Measurements from ENCODE around the gene EPB41.
A peak's percentile ranks its signal among the peaks of the same experiment; 100 is the strongest.

EPB41 gene

DNA sequence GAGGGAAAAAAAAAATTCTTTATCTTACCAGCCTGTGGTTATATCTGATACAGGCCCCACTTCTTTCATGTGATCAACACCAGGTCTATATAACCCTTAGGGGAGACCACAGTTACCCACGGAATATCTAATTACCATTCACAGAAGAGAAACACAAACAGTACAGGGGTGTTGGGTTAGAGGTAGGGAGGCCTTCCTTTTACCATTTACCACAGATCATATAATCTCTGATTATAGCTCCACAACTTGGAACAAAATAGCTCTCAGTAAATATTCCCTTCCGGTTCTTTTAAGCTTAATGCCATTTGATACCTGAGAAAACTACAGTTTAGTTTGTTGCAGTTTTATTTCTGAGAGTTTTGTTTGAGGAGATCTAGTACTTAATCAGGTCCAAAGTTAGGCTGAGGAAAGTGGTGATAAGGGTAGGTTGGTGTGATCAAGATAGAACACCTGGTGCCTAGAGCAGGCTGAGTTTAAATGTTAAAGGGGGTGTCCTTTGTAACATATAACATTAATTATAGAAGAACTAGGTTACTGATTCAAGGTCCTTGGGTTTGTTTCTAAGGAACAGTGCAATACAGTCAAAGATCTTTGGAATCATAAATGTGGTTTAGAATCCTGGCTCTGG lies 14.1 kb downstream of the EPB41 start:
- Histone ChIP-seq H3K4me1 (ENCODE audit: control insufficient read depth in 1 of 2, insufficient read depth in 1 of 2, low read depth in 1 of 2, low read length in 1 of 2) (peaks cover 45 to 49% of the 10 kb centered on the region in 2 experiments), H3K36me3 (no peaks in the 10 kb centered on the region), H3K4me3 (ENCODE audit: low read depth in 1 of 2, low read length in 1 of 2) (peak overlapping the region; percentile 52 to 61), H3K9me3 (no peaks in the 10 kb centered on the region), H3K27ac (peak overlapping the region; percentile 99), H3K27me3 (no peaks in the 10 kb centered on the region)
- TF ChIP-seq, protein P1, sequence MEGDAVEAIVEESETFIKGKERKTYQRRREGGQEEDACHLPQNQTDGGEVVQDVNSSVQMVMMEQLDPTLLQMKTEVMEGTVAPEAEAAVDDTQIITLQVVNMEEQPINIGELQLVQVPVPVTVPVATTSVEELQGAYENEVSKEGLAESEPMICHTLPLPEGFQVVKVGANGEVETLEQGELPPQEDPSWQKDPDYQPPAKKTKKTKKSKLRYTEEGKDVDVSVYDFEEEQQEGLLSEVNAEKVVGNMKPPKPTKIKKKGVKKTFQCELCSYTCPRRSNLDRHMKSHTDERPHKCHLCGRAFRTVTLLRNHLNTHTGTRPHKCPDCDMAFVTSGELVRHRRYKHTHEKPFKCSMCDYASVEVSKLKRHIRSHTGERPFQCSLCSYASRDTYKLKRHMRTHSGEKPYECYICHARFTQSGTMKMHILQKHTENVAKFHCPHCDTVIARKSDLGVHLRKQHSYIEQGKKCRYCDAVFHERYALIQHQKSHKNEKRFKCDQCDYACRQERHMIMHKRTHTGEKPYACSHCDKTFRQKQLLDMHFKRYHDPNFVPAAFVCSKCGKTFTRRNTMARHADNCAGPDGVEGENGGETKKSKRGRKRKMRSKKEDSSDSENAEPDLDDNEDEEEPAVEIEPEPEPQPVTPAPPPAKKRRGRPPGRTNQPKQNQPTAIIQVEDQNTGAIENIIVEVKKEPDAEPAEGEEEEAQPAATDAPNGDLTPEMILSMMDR (IDR thresholded peaks at IDR 0.05): no peak

DNA sequence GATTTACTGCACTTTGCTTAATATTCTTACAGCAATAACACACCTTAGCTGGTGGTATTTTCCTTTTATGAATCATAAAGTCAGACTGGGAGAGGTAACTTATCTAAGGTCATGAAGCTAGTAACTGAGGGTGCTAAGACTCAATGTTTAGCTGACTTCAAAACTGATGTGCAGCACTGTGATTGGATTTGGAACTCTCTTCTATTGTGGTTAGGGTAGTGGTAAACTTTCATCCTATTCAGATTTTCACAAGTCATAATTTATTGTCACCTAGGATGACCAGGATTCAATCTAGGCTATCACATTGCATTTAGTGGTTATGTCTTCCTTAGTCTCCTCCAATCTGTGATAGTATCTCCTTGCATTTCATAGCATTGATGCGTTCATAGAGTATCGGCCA lies 18.9 kb downstream of the EPB41 start:
- no peak overlapping the region for H3K4me3 ChIP-seq (ENCODE audit: low read depth in 1 of 2, low read length in 1 of 2)
- H3K4me1 ChIP-seq (ENCODE audit: control insufficient read depth in 1 of 2, insufficient read depth in 1 of 2, low read depth in 1 of 2, low read length in 1 of 2): peaks cover 15 to 17% of the 10 kb centered on the region in 2 experiments
- no peaks in the 10 kb centered on the region for H3K27me3 ChIP-seq
- TF ChIP-seq, protein P1 (IDR thresholded peaks at IDR 0.05): no peak
- H3K9me3 ChIP-seq: no peaks in the 10 kb centered on the region
- H3K27ac ChIP-seq: no peak overlapping the region
- H3K36me3 ChIP-seq: no peaks in the 10 kb centered on the region

DNA sequence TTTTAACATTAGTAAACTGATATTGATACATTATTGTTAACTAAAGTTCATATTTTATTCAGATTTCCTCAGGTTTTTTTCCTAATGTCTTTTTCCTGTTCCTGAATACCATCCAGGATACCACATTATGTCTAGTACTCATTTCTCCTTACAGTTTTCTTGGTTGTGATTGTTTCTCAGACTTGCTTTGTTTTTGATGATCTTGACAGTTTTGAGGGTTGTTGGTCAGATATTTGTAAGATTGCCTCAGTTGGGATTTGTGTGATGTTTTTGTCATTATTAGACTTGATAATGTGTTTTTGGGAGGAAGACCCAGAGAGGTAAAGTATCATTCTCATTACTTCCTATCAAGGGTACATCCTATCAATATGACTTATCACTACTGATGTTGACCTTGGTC lies 19.5 kb downstream of the EPB41 start:
- H3K9me3 ChIP-seq: no peaks in the 10 kb centered on the region
- peaks cover 8 to 10% of the 10 kb centered on the region in 2 experiments for H3K4me1 ChIP-seq (ENCODE audit: control insufficient read depth in 1 of 2, insufficient read depth in 1 of 2, low read depth in 1 of 2, low read length in 1 of 2)
- TF ChIP-seq, protein P1 (IDR thresholded peaks at IDR 0.05): no peak
- H3K4me3 ChIP-seq (ENCODE audit: low read depth in 1 of 2, low read length in 1 of 2): no peak overlapping the region
- no peak overlapping the region for H3K27ac ChIP-seq
- no peaks in the 10 kb centered on the region for H3K36me3 ChIP-seq
- H3K27me3 ChIP-seq: no peaks in the 10 kb centered on the region

DNA sequence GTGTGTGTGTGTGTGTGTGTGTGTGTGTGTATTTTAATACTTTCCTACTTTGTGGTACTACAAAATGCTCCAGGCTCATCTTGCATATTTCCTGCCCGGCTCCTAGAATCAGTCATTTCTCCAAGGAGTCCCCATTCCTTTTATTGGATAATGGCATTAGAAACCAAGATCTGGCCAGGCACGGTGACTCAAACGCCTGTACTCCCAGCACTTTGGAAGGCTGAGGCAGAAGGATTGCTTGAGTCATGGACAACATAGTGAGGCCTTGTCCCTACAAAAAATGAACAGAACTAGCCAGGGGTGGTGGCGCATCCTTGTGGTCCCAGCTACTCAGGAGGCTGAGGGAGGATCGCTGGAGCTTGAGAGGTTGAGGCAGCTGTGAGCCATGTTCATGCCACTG lies 20.3 kb downstream of the EPB41 start:
- no peak overlapping the region for H3K27ac ChIP-seq
- no peaks in the 10 kb centered on the region for H3K36me3 ChIP-seq
- peaks cover 3 to 6% of the 10 kb centered on the region in 2 experiments for H3K4me1 ChIP-seq (ENCODE audit: control insufficient read depth in 1 of 2, insufficient read depth in 1 of 2, low read depth in 1 of 2, low read length in 1 of 2)
- no peaks in the 10 kb centered on the region for H3K27me3 ChIP-seq
- TF ChIP-seq, protein P1 (IDR thresholded peaks at IDR 0.05): no peak
- no peak overlapping the region for H3K4me3 ChIP-seq (ENCODE audit: low read depth in 1 of 2, low read length in 1 of 2)
- no peaks in the 10 kb centered on the region for H3K9me3 ChIP-seq

DNA sequence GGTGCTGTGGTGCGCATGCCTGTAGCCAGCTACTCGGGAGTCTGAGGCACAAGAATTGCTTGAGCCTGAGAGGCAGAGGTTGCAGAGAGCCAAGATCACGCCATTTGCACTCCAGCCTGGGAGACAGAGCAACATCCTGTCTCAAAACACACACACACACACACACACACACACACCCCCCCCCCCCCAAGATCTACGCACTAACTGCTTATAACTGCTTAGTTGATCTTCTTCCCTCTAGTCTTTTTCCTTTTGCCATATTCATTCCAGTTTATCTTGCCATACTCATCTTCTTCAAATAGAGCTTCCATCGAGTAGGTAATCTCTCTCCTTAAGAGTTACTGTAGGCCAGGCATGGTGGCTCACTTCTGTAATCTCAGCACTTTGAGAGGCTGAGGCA lies 20.9 kb downstream of the EPB41 start:
- no peak overlapping the region for H3K27ac ChIP-seq
- no peaks in the 10 kb centered on the region for H3K9me3 ChIP-seq
- TF ChIP-seq, protein P1 (IDR thresholded peaks at IDR 0.05): no peak
- no peak overlapping the region for H3K4me3 ChIP-seq (ENCODE audit: low read depth in 1 of 2, low read length in 1 of 2)
- no peaks in the 10 kb centered on the region for H3K27me3 ChIP-seq
- no peaks in the 10 kb centered on the region for H3K36me3 ChIP-seq
- H3K4me1 ChIP-seq (ENCODE audit: control insufficient read depth in 1 of 2, insufficient read depth in 1 of 2, low read depth in 1 of 2, low read length in 1 of 2): no peaks in the 10 kb centered on the region

Data from neutrophil (primary cell).